ENCODE results near the gene MCU. TPM values are rescaled to one million over a fixed set of nuclear protein-coding genes. Genes with fewer than 3 reads are reported as not detected.

The MCU gene
- total RNA-seq, 1 donor from 2014 or later, result 20.3 TPM

DNA sequence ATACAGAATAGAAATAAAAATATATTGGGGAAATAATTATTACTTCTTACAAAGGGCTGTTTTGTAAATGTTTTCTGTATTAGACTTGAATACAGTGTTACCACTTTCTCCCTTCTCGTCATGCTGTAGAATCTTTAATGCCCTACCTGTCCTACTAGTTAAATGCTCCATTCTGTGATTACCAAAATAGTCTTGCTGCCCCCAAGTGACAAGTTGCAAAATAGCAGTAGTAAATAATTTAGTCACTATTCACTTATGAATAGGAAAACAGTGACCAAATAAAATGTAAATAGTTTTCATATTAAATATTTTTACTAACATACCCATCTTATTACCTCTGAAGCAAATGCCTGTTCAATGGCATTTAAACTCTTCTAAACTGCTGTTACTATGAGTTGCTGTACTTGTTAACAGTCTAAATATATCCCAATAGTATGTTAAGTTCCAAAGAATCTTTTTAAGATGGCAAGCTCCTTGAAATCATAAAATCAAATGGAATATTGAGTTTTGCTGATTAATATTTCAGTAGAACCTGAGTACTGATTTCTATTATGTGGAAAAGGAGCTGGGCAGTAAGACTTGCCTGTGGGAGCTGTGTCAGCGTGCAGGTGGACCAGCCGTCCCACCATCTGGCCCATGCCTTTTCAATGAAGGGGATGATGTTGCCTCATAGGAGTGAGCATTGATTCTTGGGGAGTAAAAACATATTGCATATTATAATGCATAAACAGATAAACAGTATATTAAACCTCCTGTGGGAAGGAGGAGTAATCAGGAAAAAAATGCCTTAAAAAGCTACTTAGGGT, 183.5 kb downstream of the MCU start:
- intact Hi-C loops (cut with micrococcal nuclease), result no loop called here
- H3K36me3 ChIP-seq, result peaks cover 31% of the 10 kb centered on the region
- H3K27ac ChIP-seq (replicated peaks), result no peak overlapping the region
- no peaks in the 10 kb centered on the region for H3K9me3 ChIP-seq (replicated peaks)
- DNase-seq, result no peak
- no peaks in the 10 kb centered on the region for H3K4me1 ChIP-seq
- TF ChIP-seq, protein P1, sequence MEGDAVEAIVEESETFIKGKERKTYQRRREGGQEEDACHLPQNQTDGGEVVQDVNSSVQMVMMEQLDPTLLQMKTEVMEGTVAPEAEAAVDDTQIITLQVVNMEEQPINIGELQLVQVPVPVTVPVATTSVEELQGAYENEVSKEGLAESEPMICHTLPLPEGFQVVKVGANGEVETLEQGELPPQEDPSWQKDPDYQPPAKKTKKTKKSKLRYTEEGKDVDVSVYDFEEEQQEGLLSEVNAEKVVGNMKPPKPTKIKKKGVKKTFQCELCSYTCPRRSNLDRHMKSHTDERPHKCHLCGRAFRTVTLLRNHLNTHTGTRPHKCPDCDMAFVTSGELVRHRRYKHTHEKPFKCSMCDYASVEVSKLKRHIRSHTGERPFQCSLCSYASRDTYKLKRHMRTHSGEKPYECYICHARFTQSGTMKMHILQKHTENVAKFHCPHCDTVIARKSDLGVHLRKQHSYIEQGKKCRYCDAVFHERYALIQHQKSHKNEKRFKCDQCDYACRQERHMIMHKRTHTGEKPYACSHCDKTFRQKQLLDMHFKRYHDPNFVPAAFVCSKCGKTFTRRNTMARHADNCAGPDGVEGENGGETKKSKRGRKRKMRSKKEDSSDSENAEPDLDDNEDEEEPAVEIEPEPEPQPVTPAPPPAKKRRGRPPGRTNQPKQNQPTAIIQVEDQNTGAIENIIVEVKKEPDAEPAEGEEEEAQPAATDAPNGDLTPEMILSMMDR (IDR thresholded peaks at IDR 0.05; ENCODE audit: borderline replicate concordance), result peak; percentile 56
- H3K4me3 ChIP-seq, result no peak overlapping the region
- no peaks in the 10 kb centered on the region for H3K27me3 ChIP-seq (ENCODE audit: low read depth)

DNA sequence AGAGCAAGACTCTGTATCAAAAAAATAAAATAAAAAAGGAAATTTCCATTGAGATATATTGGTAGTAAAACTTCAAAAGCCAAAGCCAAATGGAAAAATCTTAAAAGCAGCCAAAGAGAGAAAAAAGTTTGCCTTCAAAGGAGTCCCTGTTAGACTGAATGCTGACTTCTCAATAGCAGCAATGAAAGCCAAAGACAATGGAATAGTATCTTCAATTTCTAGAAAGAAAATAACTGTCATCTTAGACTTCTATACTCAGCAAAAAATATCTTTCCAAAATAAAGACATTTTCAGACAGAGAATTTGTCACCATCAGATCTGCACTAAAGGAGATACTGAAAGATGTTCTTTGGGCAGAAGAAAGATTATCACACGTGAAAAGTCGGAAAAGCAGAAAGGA, 187.3 kb downstream of the MCU start:
- H3K27me3 ChIP-seq (ENCODE audit: low read depth), result no peaks in the 10 kb centered on the region
- peaks cover 17% of the 10 kb centered on the region for H3K36me3 ChIP-seq
- no peaks in the 10 kb centered on the region for H3K4me1 ChIP-seq
- intact Hi-C loops (cut with micrococcal nuclease), result no loop called here
- no peak overlapping the region for H3K4me3 ChIP-seq
- H3K27ac ChIP-seq (replicated peaks), result no peak overlapping the region
- no peak for DNase-seq
- TF ChIP-seq, protein P1 (IDR thresholded peaks at IDR 0.05; ENCODE audit: borderline replicate concordance), result no peak
- H3K9me3 ChIP-seq (replicated peaks), result no peaks in the 10 kb centered on the region

DNA sequence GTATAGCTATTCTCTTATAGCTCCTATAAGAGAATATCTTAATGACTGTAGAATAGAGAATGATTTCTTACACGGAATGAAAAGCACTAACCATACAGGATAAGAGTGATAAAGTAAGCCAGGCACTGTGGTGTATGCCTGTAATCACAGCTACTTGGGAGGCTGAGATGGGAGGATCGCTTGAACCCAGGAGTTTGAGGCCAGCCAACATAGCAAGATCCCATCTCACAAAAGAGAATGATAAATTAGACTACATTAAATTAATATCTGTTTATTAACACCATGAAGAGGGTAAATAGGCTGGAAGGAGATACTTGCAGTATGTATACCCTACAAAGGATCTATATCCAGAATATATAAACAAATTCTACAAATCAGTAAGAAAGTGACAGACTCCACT, 189.3 kb downstream of the MCU start:
- Histone ChIP-seq H3K4me3 (no peak overlapping the region), H3K9me3 (replicated peaks) (no peaks in the 10 kb centered on the region), H3K4me1 (peaks cover 3% of the 10 kb centered on the region), H3K27ac (replicated peaks) (no peak overlapping the region), H3K27me3 (ENCODE audit: low read depth) (no peaks in the 10 kb centered on the region), H3K36me3 (peaks cover 28% of the 10 kb centered on the region)
- intact Hi-C loops (cut with micrococcal nuclease), result no loop called here
- no peak for DNase-seq
- TF ChIP-seq, protein P1 (IDR thresholded peaks at IDR 0.05; ENCODE audit: borderline replicate concordance), result no peak

DNA sequence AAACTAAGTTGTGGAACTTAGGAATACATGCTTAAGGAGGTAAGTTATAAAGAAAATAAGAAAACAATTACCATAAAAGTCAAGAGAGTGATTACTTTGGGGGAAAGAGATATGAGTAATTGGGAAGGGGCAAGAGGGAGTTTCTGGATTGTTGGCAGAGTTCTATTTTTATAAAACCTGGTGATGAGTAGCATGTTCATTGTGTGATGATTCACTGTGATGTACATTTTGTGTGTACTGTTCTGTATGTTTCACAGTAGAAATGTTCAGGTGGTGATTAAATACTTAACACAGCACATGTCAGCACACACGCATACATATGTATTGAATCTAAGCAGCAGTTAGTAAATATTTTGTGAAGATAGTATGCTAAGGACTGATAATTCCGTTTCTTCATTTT, 191.9 kb downstream of the MCU start:
- TF ChIP-seq, protein P1 (IDR thresholded peaks at IDR 0.05; ENCODE audit: borderline replicate concordance), result no peak
- no peak for DNase-seq
- Histone ChIP-seq H3K27ac (replicated peaks) (no peak overlapping the region), H3K36me3 (peaks cover 30% of the 10 kb centered on the region), H3K4me1 (peaks cover 12% of the 10 kb centered on the region), H3K9me3 (replicated peaks) (no peaks in the 10 kb centered on the region), H3K27me3 (ENCODE audit: low read depth) (no peaks in the 10 kb centered on the region), H3K4me3 (no peak overlapping the region)
- intact Hi-C loops (cut with micrococcal nuclease), result no loop called here

DNA sequence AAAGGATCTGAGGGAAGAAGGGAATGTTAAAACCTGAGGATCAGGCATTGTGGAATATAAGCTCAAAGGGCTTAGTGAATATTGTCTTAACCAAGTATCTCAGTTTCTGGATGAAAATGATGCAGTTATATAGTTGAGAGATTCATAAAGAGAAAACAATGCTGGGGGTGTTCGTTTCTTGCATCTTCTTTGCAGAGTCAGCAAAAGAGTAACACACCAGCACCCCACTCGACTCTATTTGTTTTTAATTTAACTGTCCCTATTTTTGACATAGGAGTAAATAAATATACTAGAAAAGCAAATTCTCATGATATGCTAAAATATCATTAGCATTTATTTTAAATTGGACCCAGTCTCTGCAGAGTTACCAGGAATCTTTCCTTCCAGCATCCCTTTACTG, 194.0 kb downstream of the MCU start:
- no peak for DNase-seq
- TF ChIP-seq, protein P1 (IDR thresholded peaks at IDR 0.05; ENCODE audit: borderline replicate concordance), result no peak
- Histone ChIP-seq H3K4me3 (no peak overlapping the region), H3K9me3 (replicated peaks) (no peaks in the 10 kb centered on the region), H3K27me3 (ENCODE audit: low read depth) (no peaks in the 10 kb centered on the region), H3K27ac (replicated peaks) (no peak overlapping the region), H3K36me3 (peaks cover 20% of the 10 kb centered on the region), H3K4me1 (peaks cover 12% of the 10 kb centered on the region)
- intact Hi-C loops (cut with micrococcal nuclease), result no loop called here

Data from left ventricle myocardium inferior (tissue), 1 donor.